ENCODE results near the gene YJU2. TPM values are rescaled to one million over a fixed set of nuclear protein-coding genes. Genes with fewer than 3 reads are reported as not detected.

The YJU2 gene
- total RNA-seq, 1 experiment from 2014 or later: 26.9 TPM

- TF ChIP-seq CTCF (IDR thresholded peaks at IDR 0.05 in 2 of 3, conservative IDR thresholded peaks at IDR 0.05 in 1 of 3; ENCODE audit: borderline replicate concordance in 1 of 3, insufficient read depth in 1 of 3, low read depth in 2 of 3, low read length in 2 of 3): peak in 1 of 3 experiments; percentile 10; a peak in 1 of 6 replicates
- no peak for TF ChIP-seq FOSL1 (IDR thresholded peaks at IDR 0.05; ENCODE audit: low read depth)
- TF ChIP-seq, protein P1, sequence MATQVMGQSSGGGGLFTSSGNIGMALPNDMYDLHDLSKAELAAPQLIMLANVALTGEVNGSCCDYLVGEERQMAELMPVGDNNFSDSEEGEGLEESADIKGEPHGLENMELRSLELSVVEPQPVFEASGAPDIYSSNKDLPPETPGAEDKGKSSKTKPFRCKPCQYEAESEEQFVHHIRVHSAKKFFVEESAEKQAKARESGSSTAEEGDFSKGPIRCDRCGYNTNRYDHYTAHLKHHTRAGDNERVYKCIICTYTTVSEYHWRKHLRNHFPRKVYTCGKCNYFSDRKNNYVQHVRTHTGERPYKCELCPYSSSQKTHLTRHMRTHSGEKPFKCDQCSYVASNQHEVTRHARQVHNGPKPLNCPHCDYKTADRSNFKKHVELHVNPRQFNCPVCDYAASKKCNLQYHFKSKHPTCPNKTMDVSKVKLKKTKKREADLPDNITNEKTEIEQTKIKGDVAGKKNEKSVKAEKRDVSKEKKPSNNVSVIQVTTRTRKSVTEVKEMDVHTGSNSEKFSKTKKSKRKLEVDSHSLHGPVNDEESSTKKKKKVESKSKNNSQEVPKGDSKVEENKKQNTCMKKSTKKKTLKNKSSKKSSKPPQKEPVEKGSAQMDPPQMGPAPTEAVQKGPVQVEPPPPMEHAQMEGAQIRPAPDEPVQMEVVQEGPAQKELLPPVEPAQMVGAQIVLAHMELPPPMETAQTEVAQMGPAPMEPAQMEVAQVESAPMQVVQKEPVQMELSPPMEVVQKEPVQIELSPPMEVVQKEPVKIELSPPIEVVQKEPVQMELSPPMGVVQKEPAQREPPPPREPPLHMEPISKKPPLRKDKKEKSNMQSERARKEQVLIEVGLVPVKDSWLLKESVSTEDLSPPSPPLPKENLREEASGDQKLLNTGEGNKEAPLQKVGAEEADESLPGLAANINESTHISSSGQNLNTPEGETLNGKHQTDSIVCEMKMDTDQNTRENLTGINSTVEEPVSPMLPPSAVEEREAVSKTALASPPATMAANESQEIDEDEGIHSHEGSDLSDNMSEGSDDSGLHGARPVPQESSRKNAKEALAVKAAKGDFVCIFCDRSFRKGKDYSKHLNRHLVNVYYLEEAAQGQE (IDR thresholded peaks at IDR 0.05; ENCODE audit: low read depth): no peak
- Histone ChIP-seq H3K4me1 (ENCODE audit: control insufficient read depth in 1 of 2, insufficient read depth in 2 of 2, low read length in 2 of 2) (peaks cover 7 to 25% of the 10 kb centered on the region in 2 experiments; a peak in 3 of 4 replicates), H3K4me3 (replicated peaks in 1 of 2; ENCODE audit: low read depth in 1 of 2, low read length in 2 of 2) (peak overlapping the region; percentile 43 to 61), H3K79me2 (ENCODE audit: insufficient read depth, low read length) (no peaks in the 10 kb centered on the region), H3K27ac (ENCODE audit: low read depth, low read length) (peak overlapping the region; percentile 34; the same call in 1 of the 2 replicates), H4K20me1 (ENCODE audit: insufficient read depth) (no peaks in the 10 kb centered on the region), H3K4me2 (ENCODE audit: low read length) (peak overlapping the region; percentile 95), H2AFZ (ENCODE audit: low read depth, low read length, poor library complexity, severe bottlenecking) (peak overlapping the region; percentile 54), H3K9me3 (ENCODE audit: control insufficient read depth in 1 of 2, insufficient read depth in 1 of 2, low read depth in 1 of 2, low read length in 2 of 2) (no peaks in the 10 kb centered on the region), H3K27me3 (ENCODE audit: insufficient read depth, low read length) (no peaks in the 10 kb centered on the region), H3K9ac (ENCODE audit: low read length) (peak overlapping the region; percentile 40; the same call in 1 of the 2 replicates), H3K36me3 (ENCODE audit: control insufficient read depth in 1 of 2, insufficient read depth in 2 of 2, low read length in 2 of 2) (no peaks in the 10 kb centered on the region), H3K9me2 (ENCODE audit: insufficient read depth) (no peaks in the 10 kb centered on the region)
- intact Hi-C loops (cut with micrococcal nuclease): no loop called here
- ChIA-PET CTCF (interaction anchor here (0.7 to 1.8 kb wide), 7 partner anchors 9 to 224 kb away, joined by 3 to 7 read pairs (median 3); partner anchors contain the start of gene YJU2), RAD21 (ENCODE audit: low non-redundant PET in 1 of 2, low total read pairs in 2 of 2, uncharacterized antibody in 2 of 2, unreplicated experiment in 2 of 2) (no interaction called here), POLR2A (interaction anchor here (0.8 to 1.3 kb wide), 3 partner anchors 24 to 247 kb away, joined by 3 read pairs; partner anchors contain the start of gene EEF2)
- no peak for DNase-seq (ENCODE audit: low read depth, low spot score)
- peak; percentile 77 for ATAC-seq
- no TSS peak for BruUV-seq (replicated peaks)
Observed at GRCh38 chr19:4232614-4233281, 14.1 kb upstream of the YJU2 start.
